Gastrocnemius medialis (tissue), 4 donors: ENCODE data around the gene PRKG1.

Experiments used
- CTCF ChIP-seq, 5 experiments: fragments of 450-650 bp in 3 of 5; fragments of 200-600 bp in 2 of 5; sonication (generic) in 2 of 5; IDR thresholded peaks in 4 of 5; conservative IDR thresholded peaks in 1 of 5; 1 replicate in 4 of 5; 2 replicates in 1 of 5; pipeline ENCODE4 v1.5.1; 2016 to 2019; ENCODE audit warnings: antibody characterized with exemption in 5 of 5, mild to moderate bottlenecking in 3 of 5, moderate library complexity in 3 of 5
- POLR2A ChIP-seq, 2 donors: fragments of 450-650 bp; IDR thresholded peaks; one replicate each; pipeline ENCODE4 v1.6.1; 2017; ENCODE audit warnings: antibody characterized with exemption in 2 of 2, mild to moderate bottlenecking in 2 of 2, moderate library complexity in 2 of 2

DNA sequence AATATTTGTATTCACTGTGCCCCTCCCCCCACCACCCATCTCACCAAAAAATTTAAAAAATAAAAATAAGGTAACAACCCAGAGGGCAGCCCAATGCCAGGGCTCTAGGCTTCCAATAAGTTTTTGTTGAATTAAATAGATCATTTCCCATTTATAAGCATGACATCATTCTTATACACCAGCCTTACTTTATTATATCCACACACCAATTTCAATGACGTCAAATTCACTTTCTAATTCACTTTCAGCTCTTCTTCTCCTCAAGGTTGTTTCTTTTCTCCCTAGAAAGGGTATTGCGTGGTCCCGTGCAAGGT is 1238.6 kb downstream of the PRKG1 start:
- no peak for TF ChIP-seq CTCF (IDR thresholded peaks at IDR 0.05 in 4 of 5, conservative IDR thresholded peaks at IDR 0.05 in 1 of 5)
- no peak for TF ChIP-seq POLR2A (IDR thresholded peaks at IDR 0.05)
